GM18951 (cell line): ENCODE results near the gene AOPEP.

Experiments
- POLR2A ChIP-seq: IDR thresholded peaks from 4 replicates; pipeline ENCODE4 v1.6.1; 2011; ENCODE audit warnings: mild to moderate bottlenecking; ENCODE audit not compliant: insufficient read length, insufficient read depth; ENCODE audit errors: extremely low read depth
- in situ Hi-C: fragments of 300-500 bp; cut with MboI; formaldehyde crosslinking; loops from one replicate; pipeline ENCODE4 v1.12.0; 2022; ENCODE audit warnings: low sequenced_read_pairs, mixed read lengths, inconsistent platforms; ENCODE audit not compliant: unreplicated experiment

AOPEP gene

DNA sequence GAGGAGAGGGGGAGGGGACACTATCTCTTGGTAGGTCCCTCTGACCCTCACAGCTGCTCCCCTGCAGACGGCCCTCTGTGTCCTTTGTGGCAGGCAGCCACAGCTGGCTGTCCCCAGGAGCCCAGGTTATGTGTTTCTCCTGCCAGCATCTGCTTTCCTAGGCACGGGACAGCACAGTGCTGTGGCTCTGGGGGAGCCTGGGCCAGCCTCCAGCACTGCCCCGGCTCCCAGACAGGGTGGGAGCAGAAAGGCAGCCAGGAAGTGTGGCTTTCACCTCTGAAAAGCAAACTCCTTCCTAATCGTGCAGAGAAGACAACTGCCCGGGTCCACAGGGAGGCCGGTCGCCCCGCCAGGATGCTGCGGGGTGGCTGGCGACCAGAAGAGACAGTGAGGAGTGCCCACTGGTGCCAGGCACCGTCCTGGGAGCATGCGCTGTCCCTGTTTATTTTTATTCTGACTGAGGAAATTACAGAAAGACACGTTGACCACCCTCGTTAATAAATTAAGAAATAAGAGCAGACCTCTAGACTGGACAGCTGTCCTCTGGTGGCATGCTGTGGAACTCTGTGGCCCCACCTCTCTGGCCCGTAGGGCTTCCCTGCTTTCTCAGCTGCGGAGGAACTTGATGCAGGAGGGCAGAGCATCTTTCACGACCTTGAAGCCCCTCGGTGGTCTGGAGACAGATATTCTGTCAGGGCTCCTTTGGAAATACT, 350.7 kb downstream of the AOPEP start:
- TF ChIP-seq POLR2A: no peak

DNA sequence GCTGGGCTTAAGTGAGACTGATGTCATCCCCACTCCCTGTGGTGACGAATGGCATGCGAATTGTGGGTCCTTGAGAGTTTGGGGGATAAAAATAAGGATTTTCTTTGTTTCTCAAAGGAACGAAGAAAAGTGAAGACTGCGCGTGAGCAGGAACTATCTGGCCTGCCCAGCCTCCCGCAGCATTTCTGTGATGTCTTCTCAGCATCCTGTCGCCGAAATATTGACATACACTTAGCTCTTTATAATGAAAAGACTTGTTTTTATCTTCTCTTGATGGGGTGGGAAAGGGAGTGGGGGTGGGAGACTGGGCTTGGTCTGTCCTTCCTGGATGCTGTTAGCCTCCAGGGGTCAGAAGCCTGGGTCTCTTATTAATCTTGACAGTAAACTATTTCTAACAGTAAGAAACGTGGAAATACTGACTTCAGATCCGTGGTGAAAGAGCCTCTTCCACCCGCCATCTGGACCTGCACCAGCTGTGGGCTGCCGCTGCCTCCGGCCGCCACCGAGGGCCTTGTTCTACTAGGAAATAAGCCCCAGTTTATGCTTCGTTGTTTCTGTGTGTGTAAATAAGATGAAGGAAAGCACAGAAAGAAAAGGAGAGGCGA, 351.4 kb downstream of the AOPEP start:
- in situ Hi-C loops: no loop called here

More for the DNA sequence above, 350.7 kb downstream of the AOPEP start:
- in situ Hi-C loops: no loop called here

DNA sequence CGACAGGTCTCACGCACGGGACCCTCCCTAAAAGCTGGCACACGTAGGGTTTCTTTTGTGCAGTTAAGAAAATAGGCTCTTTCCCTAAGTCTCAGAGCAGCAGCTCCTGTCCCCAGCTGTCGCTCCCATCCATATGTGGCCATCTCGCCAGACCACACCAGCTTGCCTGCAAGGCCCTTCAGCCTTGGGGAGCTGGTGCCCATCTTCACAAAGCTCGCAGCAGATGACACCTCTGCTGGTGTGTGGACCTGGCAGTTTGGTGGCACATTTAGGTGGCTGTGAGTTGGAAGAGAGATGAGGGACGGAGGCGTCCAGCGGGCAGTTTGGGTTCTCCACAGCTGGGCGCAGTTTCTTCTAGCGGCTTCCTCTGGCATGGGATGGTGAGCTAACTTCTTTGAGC, 352.0 kb downstream of the AOPEP start:
- in situ Hi-C loops: no loop called here
- TF ChIP-seq POLR2A: no peak

More for the DNA sequence above, 351.4 kb downstream of the AOPEP start:
- TF ChIP-seq POLR2A: no peak

DNA sequence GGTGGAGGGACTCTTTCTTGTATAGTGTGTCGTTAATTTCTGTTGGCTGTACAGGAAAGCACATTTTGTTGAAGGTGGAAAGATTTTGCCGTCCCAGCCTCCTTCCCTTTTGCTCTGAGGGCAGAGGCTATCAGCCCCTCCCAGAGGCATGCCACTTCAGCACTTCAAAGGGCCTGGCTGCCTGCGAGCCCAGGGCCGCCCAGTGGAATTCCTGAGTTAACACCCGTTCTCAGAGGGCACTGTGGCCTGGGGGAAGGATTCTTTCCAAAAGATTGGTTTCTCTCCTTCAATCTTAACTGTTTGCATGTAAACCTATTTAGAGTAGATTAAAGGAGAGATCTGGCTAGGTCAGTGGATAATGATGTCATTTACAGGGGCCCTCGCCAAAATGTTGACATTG, 352.4 kb downstream of the AOPEP start:
- TF ChIP-seq POLR2A: no peak
- in situ Hi-C loops: no loop called here

DNA sequence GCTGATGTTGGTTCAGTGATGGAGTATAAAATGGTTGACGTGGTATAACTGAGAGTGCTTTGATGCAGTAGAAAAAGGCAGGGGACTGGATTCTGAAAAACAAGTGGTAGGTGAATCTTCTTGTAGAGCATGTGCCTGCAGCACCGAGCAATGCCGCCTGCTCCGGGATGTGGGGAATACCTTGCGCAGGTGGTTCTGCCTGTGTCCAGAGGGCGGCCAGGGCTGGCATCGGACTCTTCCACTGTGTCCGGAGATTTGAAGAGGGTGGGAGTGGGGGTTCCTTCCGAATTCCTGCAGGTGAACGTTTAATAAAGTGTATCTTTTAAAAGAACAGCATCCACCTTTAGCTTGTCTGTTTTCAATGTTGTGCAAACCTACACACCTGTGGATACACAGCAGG, 353.0 kb downstream of the AOPEP start:
- in situ Hi-C loops: no loop called here
- TF ChIP-seq POLR2A: no peak

DNA sequence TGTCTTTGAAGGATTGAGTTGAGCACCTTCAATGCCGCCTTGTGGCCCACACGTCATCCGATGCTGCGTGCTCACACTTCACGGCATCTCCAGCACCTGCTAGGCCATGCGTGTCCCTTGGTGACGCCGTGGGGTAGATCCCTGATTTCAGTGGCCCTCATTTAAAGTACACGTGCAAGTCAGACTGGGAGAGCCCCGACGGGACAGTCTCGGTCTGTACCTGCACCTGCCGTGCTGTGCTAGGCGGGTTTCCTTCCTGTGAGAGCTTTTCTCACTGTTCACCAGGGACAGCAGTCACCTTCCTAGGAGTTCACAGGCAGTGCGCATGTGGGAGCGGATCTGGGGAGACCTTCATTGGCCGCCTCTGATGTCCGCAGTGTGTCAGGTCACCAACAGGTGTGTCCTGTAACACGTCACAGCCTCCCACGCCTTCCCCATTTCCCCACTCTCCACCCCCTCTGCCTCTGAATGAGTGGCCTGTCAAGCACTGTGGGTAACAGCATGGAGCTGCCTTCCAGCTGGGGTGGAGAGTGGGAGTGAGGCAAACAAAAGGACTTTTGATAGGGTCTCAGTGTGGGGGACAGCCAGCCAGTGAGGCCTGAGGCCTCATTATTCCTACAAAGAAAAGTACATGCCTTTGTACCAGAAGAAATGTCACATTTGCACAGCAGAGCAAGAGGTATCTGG, 354.6 kb downstream of the AOPEP start:
- no peak for TF ChIP-seq POLR2A
- in situ Hi-C loops: no loop called here

DNA sequence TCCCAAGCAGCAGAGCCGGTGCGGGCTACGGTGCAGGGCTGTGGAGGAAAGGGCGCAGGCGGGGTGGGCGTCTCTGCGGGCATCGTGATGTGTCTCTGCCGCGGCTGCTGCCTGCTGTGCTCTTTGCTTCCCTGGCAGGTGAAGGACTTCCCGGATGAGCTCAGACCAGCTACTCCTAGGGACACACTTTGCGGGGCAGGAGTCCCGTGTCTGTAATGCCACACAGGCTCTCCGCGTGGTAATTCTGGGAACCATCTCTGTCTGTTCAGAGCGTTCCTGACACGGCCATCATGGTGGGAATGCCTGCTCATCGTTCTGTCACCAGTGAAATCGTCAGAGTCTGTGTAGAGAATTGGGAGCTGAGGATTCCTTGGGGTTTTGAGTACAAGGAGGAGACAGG, 355.5 kb downstream of the AOPEP start:
- TF ChIP-seq POLR2A: no peak
- in situ Hi-C loops: no loop called here

DNA sequence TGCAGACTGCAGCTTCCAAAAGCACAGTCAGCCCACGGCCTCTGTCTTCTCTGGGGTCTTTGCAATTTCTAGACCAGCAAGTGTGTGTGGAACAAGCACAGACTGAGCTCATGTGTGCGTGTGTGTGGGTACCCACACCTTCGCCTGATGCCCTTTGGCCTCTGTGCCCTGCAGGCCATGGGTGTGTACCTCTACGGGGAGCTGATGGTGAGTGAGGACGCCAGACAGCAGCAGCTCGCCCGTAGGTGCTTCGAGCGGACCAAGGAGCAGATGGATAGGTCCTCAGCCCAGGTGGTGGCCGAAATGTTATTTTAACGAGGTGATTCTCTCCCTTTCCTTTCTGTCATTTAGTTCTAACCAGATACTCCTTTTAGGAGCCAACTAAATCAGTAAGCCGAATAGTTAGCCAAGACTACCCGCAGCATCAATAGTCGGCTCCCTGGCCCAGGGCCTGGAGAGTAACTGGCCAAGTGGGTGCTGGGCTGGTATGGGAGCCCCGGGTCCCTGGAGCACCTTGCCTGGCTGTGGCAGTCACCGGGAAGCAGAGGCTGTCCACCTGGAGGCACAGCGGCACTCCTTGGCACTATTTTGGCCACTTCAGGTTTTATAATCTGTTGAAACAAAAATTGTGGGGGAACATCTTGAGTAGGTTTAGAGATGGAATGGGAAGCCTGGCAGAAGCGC, 356.0 kb downstream of the AOPEP start:
- TF ChIP-seq POLR2A: no peak
- in situ Hi-C loops: no loop called here

DNA sequence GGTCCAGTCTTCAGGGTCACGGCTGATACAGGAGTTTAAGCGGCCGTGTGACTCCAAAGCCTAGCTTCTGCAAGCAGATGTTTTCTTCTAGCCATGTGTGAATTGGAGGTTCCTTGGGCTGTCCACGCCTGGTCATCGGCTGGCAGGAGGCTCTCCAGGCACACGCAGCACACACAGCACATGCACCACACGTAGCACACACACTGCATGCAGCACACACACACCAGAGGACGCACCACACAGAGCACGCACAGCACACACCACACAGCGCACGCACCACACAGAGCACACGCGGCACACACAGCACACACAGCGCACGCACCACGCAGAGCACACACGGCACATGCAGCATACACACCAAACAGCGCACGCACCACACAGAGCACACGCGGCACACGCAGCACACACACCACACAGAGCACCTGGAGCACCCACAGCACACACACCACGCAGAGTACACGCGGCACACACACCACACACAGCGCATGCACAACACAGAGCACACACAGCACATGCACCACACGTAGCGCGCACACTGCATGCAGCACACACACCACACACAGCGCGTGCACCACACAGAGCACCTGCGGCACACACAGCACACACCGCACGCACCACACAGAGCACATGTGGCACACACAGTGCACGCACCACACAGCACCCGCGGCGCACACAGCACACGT, 356.7 kb downstream of the AOPEP start:
- TF ChIP-seq POLR2A: no peak
- in situ Hi-C loops: no loop called here

DNA sequence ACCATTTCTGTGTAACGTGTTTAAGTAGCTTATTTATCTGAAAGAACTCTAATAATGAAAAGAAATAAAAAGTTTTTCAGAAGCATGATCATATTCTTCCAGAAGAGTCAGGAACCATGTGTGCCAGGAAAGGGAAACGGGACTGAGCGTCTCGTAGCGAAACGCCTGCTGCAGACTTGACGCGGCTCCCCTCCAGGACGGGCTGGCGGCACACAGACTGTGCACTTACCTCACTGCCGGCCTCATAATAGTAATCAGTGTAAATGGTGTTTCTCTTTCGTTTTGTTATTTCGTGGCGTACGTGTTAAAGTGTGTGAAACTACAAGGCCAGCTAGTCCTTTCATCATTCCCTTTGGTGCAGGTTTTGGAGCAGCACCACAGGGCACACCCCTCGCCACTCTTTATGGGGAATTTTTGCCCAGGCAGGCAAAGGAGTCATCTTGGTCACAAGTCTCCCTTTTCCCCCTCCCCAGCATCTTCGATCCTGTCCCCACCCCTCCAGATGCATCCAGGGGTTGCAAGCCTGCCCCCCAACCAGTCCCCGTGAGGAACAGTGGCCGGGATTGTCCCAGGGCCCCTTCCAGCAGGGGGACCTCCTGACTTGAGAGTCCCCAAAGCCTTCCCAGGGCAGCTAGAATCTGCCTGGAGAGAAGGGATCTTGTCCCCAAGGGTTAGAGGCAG, 357.9 kb downstream of the AOPEP start:
- in situ Hi-C loops: no loop called here
- TF ChIP-seq POLR2A: no peak

DNA sequence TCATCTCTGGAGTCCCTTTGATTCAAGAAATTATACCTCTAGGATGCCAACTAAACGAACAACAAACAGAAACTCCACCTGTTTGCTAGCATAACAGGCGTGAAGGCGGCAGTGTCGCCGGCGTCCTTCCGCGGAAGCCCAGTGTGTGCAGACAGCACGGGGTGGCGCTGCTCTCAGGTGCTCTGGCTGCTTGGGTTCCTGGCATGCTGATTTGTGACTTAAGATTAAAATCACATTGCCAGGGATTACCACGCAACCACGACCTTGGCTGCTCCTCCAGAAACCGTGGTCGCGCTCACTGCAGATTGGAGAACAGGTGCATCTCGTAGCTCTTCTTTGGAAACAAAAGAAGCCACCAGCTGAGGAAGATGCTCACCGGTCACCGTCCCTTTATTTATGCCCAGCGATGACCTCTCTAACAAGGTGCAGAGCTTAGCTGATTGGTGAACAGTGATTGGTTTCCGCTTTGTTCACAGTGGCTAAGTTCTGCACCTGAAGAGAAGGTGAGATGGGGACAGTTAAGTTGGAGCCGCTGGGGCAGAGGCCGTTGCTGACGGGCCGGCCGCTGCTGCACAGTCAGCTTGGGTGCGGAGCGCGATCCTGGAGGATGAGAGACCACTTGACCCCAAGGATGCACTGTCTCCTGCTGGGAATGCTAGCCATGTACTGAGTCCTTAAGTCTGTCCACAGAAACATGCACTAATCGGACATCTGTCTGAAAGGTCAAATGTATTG, 358.7 kb downstream of the AOPEP start:
- in situ Hi-C loops: no loop called here
- TF ChIP-seq POLR2A: no peak
